HCT116 (cell line): ENCODE data around the gene PCDHGB5. TPM values are rescaled to one million over a fixed set of nuclear protein-coding genes. Genes with fewer than 3 reads are reported as not detected.

Experiments used
- ATAC-seq: fragments of 200-7000 bp; cut with Tn5 transposase; 2 replicates; pipeline ENCODE4 v1.9.1; 2020; ENCODE audit warnings: mild to moderate bottlenecking, moderate library complexity
- BruUV-seq: library from RNA; stranded (reverse); fragments of 400-500 nt; replicated peaks from 2 replicates; lab custom pipeline; 2021; lab: Mats Ljungman, UMichigan
- CTCF ChIA-PET: fragments of 300-600 bp; sonication (Branson Sonifier 250); formaldehyde crosslinking; loops from one replicate; lab custom pipeline; 2021; ENCODE audit warnings: antibody characterized with exemption; lab: Charles Lee
- POLR2A ChIA-PET: fragments of 300-600, 350-600 bp; sonication (Branson Sonifier 250); formaldehyde crosslinking; loops from one replicate; lab custom pipeline; 2021; ENCODE audit warnings: antibody characterized with exemption; lab: Charles Lee
- RAD21 ChIA-PET, 2 experiments: fragments of 300-600 bp; sonication (Branson Sonifier 250); formaldehyde crosslinking; loops; one replicate each; lab custom pipeline; 2023; ENCODE audit warnings: low total read pairs in 2 of 2; ENCODE audit not compliant: uncharacterized antibody in 2 of 2, unreplicated experiment in 2 of 2, low non-redundant PET in 1 of 2; lab: Charles Lee
- DNase-seq: peaks from one replicate; pipeline ENCODE4 v3.0.0-alpha.2; 2010; ENCODE audit warnings: low read depth, low spot score
- H2AFZ ChIP-seq: fragments of 200-600 bp; shearing (Covaris generic), sonication (generic); 2 replicates; pipeline ENCODE4 v1.6.1; 2017; ENCODE audit warnings: low read depth, mixed run types, mixed read lengths, antibody characterized with exemption, low read length; ENCODE audit not compliant: poor library complexity, severe bottlenecking
- H3K27ac ChIP-seq: 2 replicates; pipeline ENCODE4 v1.5.1; 2012; ENCODE audit warnings: low read depth, low read length
- H3K27me3 ChIP-seq: fragments of 200-600 bp; sonication (generic); 2 replicates; pipeline ENCODE4 v1.6.1; 2016; ENCODE audit warnings: mixed run types, low read length, mixed read lengths; ENCODE audit not compliant: insufficient read depth
- H3K36me3 ChIP-seq, 2 experiments: fragments of 200-500 bp in 1 of 2; fragments of 200-600 bp in 1 of 2; sonication (Bioruptor generic) in 1 of 2; sonication (generic) in 1 of 2; 2 replicates each; pipeline versions ENCODE4 v1.5.1 to v1.6.1; 2014 to 2016; ENCODE audit warnings: low read length in 2 of 2, inconsistent platforms in 1 of 2, mixed read lengths in 1 of 2, mixed run types in 1 of 2; ENCODE audit not compliant: insufficient read depth in 2 of 2, control insufficient read depth in 1 of 2
- H3K4me1 ChIP-seq, 2 experiments: fragments of 200-600 bp in 1 of 2; sonication (generic) in 1 of 2; 2 replicates each; pipeline versions ENCODE4 v1.5.1 to v1.6.1; 2012 to 2017; ENCODE audit warnings: low read length in 2 of 2, inconsistent platforms in 1 of 2, mild to moderate bottlenecking in 1 of 2, mixed read lengths in 1 of 2, mixed run types in 1 of 2, moderate library complexity in 1 of 2; ENCODE audit not compliant: insufficient read depth in 2 of 2, control insufficient read depth in 1 of 2
- H3K4me2 ChIP-seq: fragments of 200-600 bp; sonication (generic); 2 replicates; pipeline ENCODE4 v1.6.1; 2017; ENCODE audit warnings: mixed run types, low read length, mixed read lengths
- H3K4me3 ChIP-seq, 2 experiments: fragments of 200-600 bp in 1 of 2; sonication (generic) in 1 of 2; replicated peaks in 1 of 2; 2 replicates each; pipeline ENCODE4 v1.5.1; 2011 to 2016; ENCODE audit warnings: low read length in 2 of 2, control low read depth in 1 of 2, low read depth in 1 of 2, mild to moderate bottlenecking in 1 of 2, mixed read lengths in 1 of 2, mixed run types in 1 of 2
- H3K79me2 ChIP-seq: fragments of 200-600 bp; sonication (generic); 2 replicates; pipeline ENCODE4 v1.6.1; 2017; ENCODE audit warnings: mild to moderate bottlenecking, mixed run types, low read length, moderate library complexity, mixed read lengths; ENCODE audit not compliant: insufficient read depth
- H3K9ac ChIP-seq: fragments of 200-600 bp; sonication (generic); 2 replicates; pipeline ENCODE4 v1.6.1; 2016; ENCODE audit warnings: low read length, mixed read lengths
- H3K9me2 ChIP-seq: fragments of 200-600 bp; sonication (generic), shearing (Covaris generic); 2 replicates; pipeline ENCODE4 v1.6.1; 2017; ENCODE audit warnings: mixed run types, mild to moderate bottlenecking, moderate library complexity; ENCODE audit not compliant: insufficient read depth
- H3K9me3 ChIP-seq, 2 experiments: fragments of 200-500 bp in 1 of 2; fragments of 200-600 bp in 1 of 2; sonication (Bioruptor generic) in 1 of 2; sonication (generic) in 1 of 2; 2 replicates each; pipeline ENCODE4 v1.6.1; 2014 to 2017; ENCODE audit warnings: low read length in 2 of 2, mixed read lengths in 2 of 2, inconsistent platforms in 1 of 2, low read depth in 1 of 2, mild to moderate bottlenecking in 1 of 2, mixed run types in 1 of 2, moderate library complexity in 1 of 2; ENCODE audit not compliant: control insufficient read depth in 1 of 2, insufficient read depth in 1 of 2
- H4K20me1 ChIP-seq: fragments of 200-600 bp; sonication (generic), shearing (Covaris generic); 2 replicates; pipeline ENCODE4 v1.6.1; 2017; ENCODE audit warnings: mixed run types, mild to moderate bottlenecking, moderate library complexity; ENCODE audit not compliant: insufficient read depth
- CTCF ChIP-seq, 3 experiments: fragments of 200-600 bp in 1 of 3; sonication (generic) in 1 of 3; IDR thresholded peaks in 2 of 3; conservative IDR thresholded peaks in 1 of 3; 2 replicates each; pipeline ENCODE4 v1.5.1; 2012 to 2017; ENCODE audit warnings: low read depth in 2 of 3, low read length in 2 of 3, antibody characterized with exemption in 1 of 3, borderline replicate concordance in 1 of 3, control low read depth in 1 of 3, mild to moderate bottlenecking in 1 of 3, mixed read lengths in 1 of 3, mixed run types in 1 of 3, moderate library complexity in 1 of 3; ENCODE audit not compliant: insufficient read depth in 1 of 3
- EZH2 ChIP-seq: fragments of 200-600 bp; sonication (generic); IDR thresholded peaks from 2 replicates; pipeline ENCODE4 v1.6.1; 2017; ENCODE audit warnings: antibody characterized with exemption, mixed run types
- SRF ChIP-seq: IDR thresholded peaks from 2 replicates; pipeline ENCODE4 v1.6.1; 2012; ENCODE audit warnings: low read depth
- TCF7L2 ChIP-seq: IDR thresholded peaks from 2 replicates; pipeline ENCODE4 v1.7.0; 2011; ENCODE audit warnings: borderline replicate concordance, inconsistent platforms; ENCODE audit not compliant: insufficient read depth, insufficient read length; ENCODE audit errors: extremely low read depth
- YY1 ChIP-seq: IDR thresholded peaks from 2 replicates; pipeline ENCODE4 v1.6.1; 2011; ENCODE audit warnings: low read length, low read depth, moderate library complexity, mild to moderate bottlenecking; ENCODE audit not compliant: insufficient replicate concordance; ENCODE audit errors: extremely low read depth
- intact Hi-C: fragments of 100-400 bp; cut with micrococcal nuclease; formaldehyde crosslinking; loops from 2 replicates; pipeline ENCODE4 v1.10.0; 2022
- total RNA-seq: library from RNA; stranded (reverse); gene quantifications from one replicate; pipeline ENCODE4 v1.2.1, GENCODE V29; 2021; ENCODE audit not compliant: unreplicated experiment
- TF ChIP-seq, protein P1 (sequence below): IDR thresholded peaks from 2 replicates; pipeline ENCODE4 v1.6.1; 2012; ENCODE audit warnings: low read depth

The PCDHGB5 gene
- total RNA-seq, 1 experiment from 2014 or later: 0.15 TPM

GRCh38 chr5:141437221-141437620, 39.5 kb downstream of the PCDHGB5 start (continued):
- TF ChIP-seq CTCF (IDR thresholded peaks at IDR 0.05 in 2 of 3, conservative IDR thresholded peaks at IDR 0.05 in 1 of 3; ENCODE audit: borderline replicate concordance in 1 of 3, insufficient read depth in 1 of 3, low read depth in 2 of 3, low read length in 2 of 3) (no peak), EZH2 (no peak)
- TF ChIP-seq, protein P1, sequence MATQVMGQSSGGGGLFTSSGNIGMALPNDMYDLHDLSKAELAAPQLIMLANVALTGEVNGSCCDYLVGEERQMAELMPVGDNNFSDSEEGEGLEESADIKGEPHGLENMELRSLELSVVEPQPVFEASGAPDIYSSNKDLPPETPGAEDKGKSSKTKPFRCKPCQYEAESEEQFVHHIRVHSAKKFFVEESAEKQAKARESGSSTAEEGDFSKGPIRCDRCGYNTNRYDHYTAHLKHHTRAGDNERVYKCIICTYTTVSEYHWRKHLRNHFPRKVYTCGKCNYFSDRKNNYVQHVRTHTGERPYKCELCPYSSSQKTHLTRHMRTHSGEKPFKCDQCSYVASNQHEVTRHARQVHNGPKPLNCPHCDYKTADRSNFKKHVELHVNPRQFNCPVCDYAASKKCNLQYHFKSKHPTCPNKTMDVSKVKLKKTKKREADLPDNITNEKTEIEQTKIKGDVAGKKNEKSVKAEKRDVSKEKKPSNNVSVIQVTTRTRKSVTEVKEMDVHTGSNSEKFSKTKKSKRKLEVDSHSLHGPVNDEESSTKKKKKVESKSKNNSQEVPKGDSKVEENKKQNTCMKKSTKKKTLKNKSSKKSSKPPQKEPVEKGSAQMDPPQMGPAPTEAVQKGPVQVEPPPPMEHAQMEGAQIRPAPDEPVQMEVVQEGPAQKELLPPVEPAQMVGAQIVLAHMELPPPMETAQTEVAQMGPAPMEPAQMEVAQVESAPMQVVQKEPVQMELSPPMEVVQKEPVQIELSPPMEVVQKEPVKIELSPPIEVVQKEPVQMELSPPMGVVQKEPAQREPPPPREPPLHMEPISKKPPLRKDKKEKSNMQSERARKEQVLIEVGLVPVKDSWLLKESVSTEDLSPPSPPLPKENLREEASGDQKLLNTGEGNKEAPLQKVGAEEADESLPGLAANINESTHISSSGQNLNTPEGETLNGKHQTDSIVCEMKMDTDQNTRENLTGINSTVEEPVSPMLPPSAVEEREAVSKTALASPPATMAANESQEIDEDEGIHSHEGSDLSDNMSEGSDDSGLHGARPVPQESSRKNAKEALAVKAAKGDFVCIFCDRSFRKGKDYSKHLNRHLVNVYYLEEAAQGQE: no peak

- Histone ChIP-seq H4K20me1 (no peaks in the 10 kb centered on the region), H3K4me1 (no peaks in the 10 kb centered on the region), H3K9ac (no peak overlapping the region), H3K9me3 (no peaks in the 10 kb centered on the region), H3K9me2 (no peaks in the 10 kb centered on the region), H3K4me2 (no peak overlapping the region), H2AFZ (no peak overlapping the region), H3K4me3 (no peak overlapping the region), H3K27ac (no peak overlapping the region), H3K79me2 (no peaks in the 10 kb centered on the region), H3K27me3 (no peaks in the 10 kb centered on the region), H3K36me3 (no peaks in the 10 kb centered on the region)
- TF ChIP-seq YY1 (no peak), SRF (no peak), TCF7L2 (no peak)
- DNase-seq (no peak), ATAC-seq (no peak)
- RAD21 ChIA-PET: no interaction called here
- BruUV-seq: no TSS peak
- intact Hi-C loops: no loop called here
- CTCF ChIA-PET: interaction anchor here (1.2 kb wide), 1 partner anchor 9 kb away, joined by 3 read pairs; the partner anchor contains the start of gene PCDHGA12
- POLR2A ChIA-PET: no interaction called here
Observed at GRCh38 chr5:141439411-141440141, 41.8 kb downstream of the PCDHGB5 start.
